Fibroblast of the conjunctiva (primary cell): ENCODE data around the gene TSPAN4.

Experiments used
- DNase-seq: peaks from one replicate; pipeline ENCODE4 v3.0.0-alpha.2; 2010; ENCODE audit warnings: low read depth

Gene TSPAN4

GRCh38 chr11:850775-851763 lies 8.4 kb downstream of the TSPAN4 start:
- DNase-seq, result no peak

GRCh38 chr11:852762-853161 lies 10.1 kb downstream of the TSPAN4 start:
- DNase-seq, result no peak

GRCh38 chr11:853682-854448 lies 11.2 kb downstream of the TSPAN4 start:
- no peak for DNase-seq

- DNase-seq, result no peak
Measured at GRCh38 chr11:854601-855329, 12.1 kb downstream of the TSPAN4 start.

GRCh38 chr11:855330-855674 lies 12.7 kb downstream of the TSPAN4 start:
- no peak for DNase-seq

- DNase-seq, result no peak
Measured at GRCh38 chr11:855796-856195, 13.1 kb downstream of the TSPAN4 start.

- DNase-seq, result no peak
Measured at GRCh38 chr11:856397-856796, 13.7 kb downstream of the TSPAN4 start.

- no peak for DNase-seq
Measured at GRCh38 chr11:858053-858761, 15.6 kb downstream of the TSPAN4 start.

GRCh38 chr11:858762-859339 lies 16.2 kb downstream of the TSPAN4 start:
- no peak for DNase-seq

GRCh38 chr11:859394-860131 lies 16.9 kb downstream of the TSPAN4 start:
- peak; percentile 82 for DNase-seq

- no peak for DNase-seq
Measured at GRCh38 chr11:860234-861104, 17.8 kb downstream of the TSPAN4 start.

- no peak for DNase-seq
Measured at GRCh38 chr11:861105-861479, 18.4 kb downstream of the TSPAN4 start.

GRCh38 chr11:862081-862661 lies 19.5 kb downstream of the TSPAN4 start:
- no peak for DNase-seq

GRCh38 chr11:862696-863022 lies 20.0 kb downstream of the TSPAN4 start:
- DNase-seq, result no peak

GRCh38 chr11:863023-863909 lies 20.6 kb downstream of the TSPAN4 start:
- no peak for DNase-seq

GRCh38 chr11:863910-864827 lies 21.5 kb downstream of the TSPAN4 start:
- DNase-seq, result no peak

GRCh38 chr11:864898-865297 lies 22.2 kb downstream of the TSPAN4 start:
- DNase-seq, result no peak
